Stimulated activated CD4-positive, alpha-beta T cell treated with anti-CD3 and anti-CD28 coated beads, Interleukin-4, amount 100 ng/mL, for 1 hour (primary cell): ENCODE results near the gene IRF2BP1.
A peak's percentile ranks its signal among the peaks of the same experiment; 100 is the strongest.

Experiments used
- DNase-seq: peaks from one replicate; pipeline ENCODE4 v3.0.0-alpha.2; 2020

IRF2BP1 gene, protein sequence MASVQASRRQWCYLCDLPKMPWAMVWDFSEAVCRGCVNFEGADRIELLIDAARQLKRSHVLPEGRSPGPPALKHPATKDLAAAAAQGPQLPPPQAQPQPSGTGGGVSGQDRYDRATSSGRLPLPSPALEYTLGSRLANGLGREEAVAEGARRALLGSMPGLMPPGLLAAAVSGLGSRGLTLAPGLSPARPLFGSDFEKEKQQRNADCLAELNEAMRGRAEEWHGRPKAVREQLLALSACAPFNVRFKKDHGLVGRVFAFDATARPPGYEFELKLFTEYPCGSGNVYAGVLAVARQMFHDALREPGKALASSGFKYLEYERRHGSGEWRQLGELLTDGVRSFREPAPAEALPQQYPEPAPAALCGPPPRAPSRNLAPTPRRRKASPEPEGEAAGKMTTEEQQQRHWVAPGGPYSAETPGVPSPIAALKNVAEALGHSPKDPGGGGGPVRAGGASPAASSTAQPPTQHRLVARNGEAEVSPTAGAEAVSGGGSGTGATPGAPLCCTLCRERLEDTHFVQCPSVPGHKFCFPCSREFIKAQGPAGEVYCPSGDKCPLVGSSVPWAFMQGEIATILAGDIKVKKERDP

DNA sequence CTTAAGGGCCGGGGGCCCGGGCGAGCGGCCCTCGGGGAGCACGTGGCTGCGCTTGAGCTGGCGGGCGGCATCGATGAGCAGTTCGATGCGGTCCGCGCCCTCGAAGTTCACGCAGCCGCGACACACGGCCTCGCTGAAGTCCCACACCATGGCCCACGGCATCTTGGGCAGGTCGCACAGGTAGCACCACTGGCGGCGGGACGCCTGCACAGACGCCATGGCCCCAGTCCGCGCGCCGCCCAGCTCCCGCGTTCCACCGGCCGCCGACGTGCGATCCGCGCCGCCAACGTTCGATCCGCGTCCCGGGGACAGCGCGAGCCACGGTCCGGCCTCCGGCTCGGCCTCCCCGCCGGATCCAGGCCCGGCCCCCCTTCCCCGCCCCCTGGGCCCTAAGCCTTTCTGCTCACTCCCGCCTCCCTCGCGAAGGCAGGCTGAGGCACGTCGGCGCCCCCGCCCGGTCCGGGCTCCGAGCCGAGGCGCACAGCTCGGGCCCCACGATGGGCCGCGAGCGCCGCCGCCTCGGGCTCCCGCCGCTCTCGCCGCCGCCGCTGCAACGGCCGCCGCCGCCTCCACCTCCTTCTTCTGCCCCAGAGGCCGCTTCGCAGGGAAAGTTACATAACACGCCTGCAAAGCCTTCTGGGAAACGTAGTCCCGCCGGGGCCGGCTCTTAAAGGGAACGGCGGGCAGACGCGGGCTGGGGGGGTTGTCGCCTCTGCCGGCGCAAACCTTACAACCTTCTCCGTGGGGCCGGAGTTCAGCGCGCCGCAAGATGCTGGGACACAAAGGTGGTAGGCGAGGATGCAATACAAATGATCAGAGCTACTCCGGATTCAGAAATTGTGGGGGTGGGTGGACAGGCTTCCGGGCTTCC, at the start of gene IRF2BP1:
IRF2BP1 (minus strand) TSS at position 586 of the 871 bp plus-strand sequence; CDS start at position 219, 367 bp downstream.
- peak; percentile 86 for DNase-seq

DNA sequence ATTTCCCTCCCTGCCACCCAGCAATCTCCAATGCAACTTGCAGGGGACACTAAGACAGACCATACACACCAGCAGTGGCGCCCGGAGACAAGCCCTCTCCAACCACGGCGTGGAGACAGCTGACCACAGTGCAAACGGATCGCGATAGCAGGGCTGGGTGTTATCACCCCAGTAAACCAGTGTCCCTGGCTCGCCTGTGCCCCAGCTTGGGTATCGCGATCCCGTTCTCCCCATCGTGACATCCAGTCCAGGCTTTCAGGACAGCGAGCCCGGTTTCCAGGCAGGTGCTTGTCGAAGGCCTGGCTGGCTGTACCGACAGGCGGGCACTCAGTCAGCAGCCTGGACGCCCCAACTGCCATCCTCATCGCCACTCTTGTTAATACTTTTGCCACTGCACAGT, 49.3 kb upstream of the IRF2BP1 start:
- no peak for DNase-seq

- DNase-seq: no peak
Observed at GRCh38 chr19:45934551-45935230, 48.8 kb upstream of the IRF2BP1 start.

- no peak for DNase-seq
Observed at GRCh38 chr19:45933759-45934158, 47.8 kb upstream of the IRF2BP1 start.

DNA sequence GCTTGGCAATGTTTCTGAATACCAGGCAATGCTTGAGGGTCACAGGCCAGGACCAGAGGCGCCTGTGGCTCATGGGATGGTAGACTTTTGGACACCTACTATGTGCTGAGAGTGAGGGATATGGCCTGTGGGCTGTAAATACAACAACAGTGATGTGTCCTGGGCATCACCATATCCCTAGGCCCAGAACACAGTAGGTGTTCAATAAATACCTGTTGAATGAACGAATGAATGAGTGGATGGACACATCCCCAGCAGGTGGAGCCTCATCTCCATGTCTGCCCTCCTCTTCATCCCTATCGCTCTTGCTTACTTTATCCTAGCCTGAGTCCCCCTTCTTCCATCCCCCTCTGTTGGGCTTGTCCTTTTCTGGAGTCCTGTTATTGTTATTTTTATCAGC, 45.1 kb upstream of the IRF2BP1 start:
- no peak for DNase-seq

DNA sequence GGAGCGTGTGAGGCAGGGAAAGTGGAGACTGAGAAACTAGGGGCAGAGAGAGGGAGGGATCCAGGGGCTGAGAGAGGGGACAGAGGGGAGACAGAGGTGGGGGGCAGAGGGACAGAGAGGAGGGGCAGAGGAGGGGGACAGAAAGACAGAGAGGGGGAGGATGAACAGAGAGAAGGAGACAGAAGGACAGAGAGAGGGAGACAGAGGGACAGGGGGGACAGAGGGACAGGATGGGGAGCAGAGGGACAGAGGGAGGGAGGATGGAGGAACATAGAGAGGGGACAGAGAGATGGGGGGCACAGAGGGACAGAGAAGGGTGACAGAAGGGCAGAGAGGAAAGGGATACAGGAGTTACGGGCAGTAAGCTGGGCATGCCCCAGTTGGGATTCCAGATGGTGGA, 43.3 kb upstream of the IRF2BP1 start:
- DNase-seq: no peak

DNA sequence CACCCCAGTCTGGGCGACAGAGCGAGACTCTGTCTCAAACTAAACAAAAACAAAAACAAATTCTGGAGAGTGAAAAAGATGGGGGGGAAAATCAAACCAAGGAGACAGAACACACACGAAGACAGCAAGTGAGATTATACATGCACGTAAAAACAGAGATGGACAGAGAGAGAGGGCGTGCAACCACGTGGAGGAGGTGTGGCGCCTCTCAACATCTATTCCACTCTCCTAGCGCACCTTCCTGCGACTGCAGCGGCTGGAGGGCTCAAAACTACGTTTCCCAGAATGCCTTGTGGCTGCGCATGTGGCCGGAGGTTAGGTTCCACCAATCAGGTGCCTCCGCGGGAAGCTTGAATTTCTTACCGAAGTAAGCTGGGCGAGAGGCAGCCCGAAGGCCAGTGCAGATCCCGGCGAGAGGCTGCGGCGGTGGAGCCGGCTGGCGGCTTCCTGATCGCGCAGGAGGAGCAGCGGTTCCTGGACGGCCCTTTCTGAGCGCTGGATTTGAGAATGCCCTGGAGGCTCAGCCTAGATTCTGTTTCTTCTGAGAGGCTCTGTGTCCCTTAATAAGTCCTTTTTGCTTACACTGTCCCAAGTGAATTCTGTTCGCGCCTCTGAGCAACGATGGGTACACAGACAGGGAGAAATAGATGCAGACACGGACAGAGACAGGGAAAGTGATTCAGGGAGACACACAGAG, 41.8 kb upstream of the IRF2BP1 start:
- peak; percentile 84 for DNase-seq

- no peak for DNase-seq
Observed at GRCh38 chr19:45924891-45925447, 39.0 kb upstream of the IRF2BP1 start.

DNA sequence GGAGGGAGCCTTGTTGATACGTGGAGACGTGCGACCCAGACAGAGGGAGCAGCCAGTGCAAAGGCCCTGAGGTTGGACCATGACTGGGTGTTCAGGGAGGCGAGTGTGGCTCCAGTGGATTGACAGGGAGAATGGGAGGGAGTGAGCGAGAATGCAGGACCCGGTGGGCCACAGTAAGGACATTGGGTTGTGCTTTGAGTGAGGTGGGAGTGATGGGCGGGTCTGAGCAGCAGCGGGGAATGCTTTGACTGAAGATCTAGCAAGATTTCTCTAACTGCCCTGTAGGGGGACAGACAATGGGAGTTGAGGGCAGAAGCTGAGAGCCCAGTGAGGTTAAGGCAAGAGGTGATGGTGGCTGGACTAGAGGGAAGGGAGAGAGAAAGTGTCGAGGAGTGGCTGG, 36.3 kb upstream of the IRF2BP1 start:
- DNase-seq: no peak

DNA sequence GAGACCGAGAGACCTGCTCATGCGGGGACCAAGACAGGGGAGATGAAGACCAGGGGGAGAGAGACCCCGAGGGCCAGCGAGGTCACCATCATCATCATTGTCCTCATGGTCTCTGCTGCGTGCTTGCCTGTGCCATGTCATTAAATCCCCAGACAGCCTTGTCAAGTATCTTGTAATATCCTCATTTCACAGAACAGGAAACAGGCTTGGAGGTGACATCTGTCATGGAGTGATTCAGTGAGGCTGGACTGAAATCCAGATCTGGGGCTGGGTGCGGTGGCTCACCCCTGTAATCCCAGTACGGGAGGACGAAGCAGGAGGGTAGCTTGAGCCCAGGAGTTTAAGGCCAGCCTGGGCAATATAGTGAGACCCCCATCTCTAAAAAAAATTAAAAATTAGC, 34.5 kb upstream of the IRF2BP1 start:
- DNase-seq: no peak

- DNase-seq: no peak
Observed at GRCh38 chr19:45919678-45920077, 33.7 kb upstream of the IRF2BP1 start.

DNA sequence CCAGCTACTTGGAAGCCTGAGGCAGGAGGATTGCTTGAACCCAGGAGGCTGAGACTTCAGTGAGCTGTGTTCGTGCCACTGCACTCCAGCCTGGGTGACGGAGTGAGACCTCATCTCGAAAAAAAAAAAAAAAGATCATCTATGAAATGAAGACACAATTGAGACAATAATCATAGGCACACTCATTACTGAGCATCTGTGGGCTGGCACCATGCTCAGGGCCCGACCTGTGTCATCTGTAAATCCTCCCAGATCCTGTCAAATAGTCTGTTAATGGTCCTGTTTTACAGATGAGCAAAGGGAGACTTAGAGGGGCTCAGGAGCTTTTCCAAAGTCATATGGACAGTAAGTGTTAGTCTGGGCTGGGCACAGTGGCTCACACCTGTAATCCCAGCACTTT, 32.8 kb upstream of the IRF2BP1 start:
- no peak for DNase-seq

DNA sequence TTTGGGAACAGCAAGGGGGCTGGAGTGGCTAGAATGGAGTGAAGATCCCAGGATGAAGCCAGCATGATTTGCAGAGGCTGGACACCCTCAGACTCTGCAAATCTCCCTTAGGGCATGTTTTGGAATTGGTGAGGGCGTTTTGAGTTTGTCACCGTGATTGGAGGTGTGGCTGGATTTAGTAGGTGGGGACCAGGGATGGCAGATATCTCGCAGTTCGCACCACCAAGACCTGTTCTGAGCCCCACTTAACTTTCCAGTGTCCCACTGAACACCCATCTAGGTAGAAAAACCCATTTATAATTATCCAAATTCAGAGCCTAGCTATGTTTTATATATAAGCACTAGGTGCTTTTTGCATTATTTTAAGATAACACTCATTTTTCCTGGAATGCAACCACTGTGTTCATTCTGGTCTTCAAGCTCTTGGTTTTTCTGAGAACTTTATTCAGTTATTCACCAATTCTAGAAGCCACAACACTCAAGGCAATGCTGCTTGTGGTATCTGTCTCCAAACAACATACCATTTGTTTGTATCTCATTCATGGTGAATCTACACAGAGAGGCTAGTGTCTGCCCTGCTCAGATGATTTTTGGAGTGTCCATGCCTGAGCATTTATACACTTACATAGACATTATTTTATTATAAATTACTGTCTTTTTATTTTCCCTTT, 31.6 kb upstream of the IRF2BP1 start:
- no peak for DNase-seq

GRCh38 chr19:45913874-45914830, 28.2 kb upstream of the IRF2BP1 start, which contains the start of gene NANOS2:
TSS of gene NANOS2 (minus strand) at chr19:45914778. CDS start at chr19:45914693, 85 bp downstream.
- no peak for DNase-seq

GRCh38 chr19:45911291-45911690, 25.4 kb upstream of the IRF2BP1 start:
- no peak for DNase-seq

DNA sequence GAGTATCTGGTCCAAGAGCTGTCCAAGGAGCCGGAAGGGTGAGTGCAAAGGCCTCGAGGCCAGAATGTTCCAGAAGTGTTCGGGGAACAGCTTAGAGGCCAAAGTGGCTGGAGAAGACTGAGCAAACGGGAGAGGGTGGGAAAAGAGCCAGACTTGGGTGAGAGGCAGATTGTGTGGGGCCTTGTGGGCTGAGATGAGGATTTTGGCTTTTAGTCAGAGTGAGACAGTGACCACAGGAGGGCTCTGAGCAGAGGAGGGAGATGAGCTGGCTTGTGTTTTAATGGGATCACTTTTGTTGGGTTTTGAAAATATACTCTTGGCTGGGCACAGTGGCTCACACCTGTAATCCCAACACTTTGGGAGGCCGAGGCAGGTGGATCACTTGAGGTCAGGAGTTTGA, 23.0 kb upstream of the IRF2BP1 start:
- no peak for DNase-seq

DNA sequence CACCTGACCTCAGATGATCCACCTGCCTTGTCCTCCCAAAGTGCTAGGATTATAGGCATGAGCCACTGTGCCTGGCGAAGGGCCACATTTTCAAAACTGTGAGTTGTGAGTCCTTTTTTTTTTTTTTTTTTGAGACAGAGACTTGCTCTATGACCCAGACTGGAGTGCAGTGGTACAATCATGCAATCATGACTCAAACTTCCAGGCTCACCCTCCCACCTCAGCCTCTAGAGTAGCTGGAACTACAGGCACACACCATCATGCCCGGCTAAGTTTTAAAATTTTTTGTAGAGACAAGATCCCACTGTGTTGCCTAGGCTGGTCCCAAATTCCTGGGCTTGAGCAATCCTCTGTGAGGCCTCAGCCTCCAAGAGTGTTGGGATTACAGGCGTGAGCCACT, 20.3 kb upstream of the IRF2BP1 start:
- no peak for DNase-seq

GRCh38 chr19:45905011-45905410, 19.1 kb upstream of the IRF2BP1 start:
- no peak for DNase-seq

- peak; percentile 100 for DNase-seq
Observed at GRCh38 chr19:45902651-45903625, 17.0 kb upstream of the IRF2BP1 start.
